GM18507 (cell line): ENCODE data around the gene ZNF860.
"Not testable (repeated sequence)": the region's sequence is repeated elsewhere in the genome, so short reads cannot be mapped to it uniquely, and the experiment has no call there.

ENCODE experiments used
- DNase-seq: peaks from one replicate; pipeline ENCODE4 v3.0.0; 2011; ENCODE audit warnings: low read depth; ENCODE audit not compliant: insufficient read length; ENCODE audit errors: extremely low spot score
- FAIRE-seq: peaks from 2 replicates; lab custom pipeline; 2011; peaks lifted over from hg19 to GRCh38; lab: Jason Lieb, UNC

ZNF860 gene

GRCh38 chr3:31988271-31988670 lies 6.7 kb downstream of the ZNF860 start:
- DNase-seq (no peak), FAIRE-seq (no peak)

- not testable (repeated sequence) for FAIRE-seq, DNase-seq
These were observed 11.4 kb downstream of the ZNF860 start for GRCh38 chr3:31992995-31993394.

GRCh38 chr3:31993843-31994242 lies 12.3 kb downstream of the ZNF860 start:
- DNase-seq, result no peak

GRCh38 chr3:31995026-31995425 lies 13.5 kb downstream of the ZNF860 start:
- FAIRE-seq, DNase-seq: not testable (repeated sequence)

More at GRCh38 chr3:31993843-31994242, 12.3 kb downstream of the ZNF860 start:
- no peak for FAIRE-seq

GRCh38 chr3:31996195-31996594 lies 14.6 kb downstream of the ZNF860 start:
- DNase-seq (no peak), FAIRE-seq (no peak)

- DNase-seq (no peak), FAIRE-seq (no peak)
These were observed 15.9 kb downstream of the ZNF860 start for GRCh38 chr3:31997500-31997899.

GRCh38 chr3:31999907-32000439 lies 18.4 kb downstream of the ZNF860 start:
- no peak for FAIRE-seq
- no peak for DNase-seq

- no peak for FAIRE-seq
- no peak for DNase-seq
These were observed 19.3 kb downstream of the ZNF860 start for GRCh38 chr3:32000877-32001276.

GRCh38 chr3:32002561-32003368 lies 21.2 kb downstream of the ZNF860 start:
- no peak for FAIRE-seq
- DNase-seq, result no peak

GRCh38 chr3:32003380-32003779 lies 21.8 kb downstream of the ZNF860 start:
- FAIRE-seq, result no peak
- no peak for DNase-seq

GRCh38 chr3:32004113-32004765 lies 22.7 kb downstream of the ZNF860 start:
- FAIRE-seq (no peak), DNase-seq (no peak)

GRCh38 chr3:32009101-32009500 lies 27.6 kb downstream of the ZNF860 start:
- DNase-seq, result no peak

GRCh38 chr3:32009957-32010356 lies 28.4 kb downstream of the ZNF860 start:
- DNase-seq, result no peak
- FAIRE-seq, result no peak

More at GRCh38 chr3:32009101-32009500, 27.6 kb downstream of the ZNF860 start:
- FAIRE-seq, result no peak

GRCh38 chr3:32010699-32011098 lies 29.1 kb downstream of the ZNF860 start:
- not testable (repeated sequence) for FAIRE-seq, DNase-seq

- FAIRE-seq, DNase-seq: not testable (repeated sequence)
These were observed 34.1 kb downstream of the ZNF860 start for GRCh38 chr3:32015638-32016037.

GRCh38 chr3:32017286-32017685 lies 35.7 kb downstream of the ZNF860 start:
- DNase-seq (no peak), FAIRE-seq (no peak)

GRCh38 chr3:32018757-32019564 lies 37.4 kb downstream of the ZNF860 start:
- peak; percentile 62 for FAIRE-seq
- DNase-seq, result no peak

GRCh38 chr3:32021155-32021554 lies 39.6 kb downstream of the ZNF860 start:
- no peak for DNase-seq
- no peak for FAIRE-seq

GRCh38 chr3:32021748-32022147 lies 40.2 kb downstream of the ZNF860 start:
- DNase-seq, result no peak
- FAIRE-seq, result no peak

- DNase-seq, result no peak
- FAIRE-seq, result no peak
These were observed 41.4 kb downstream of the ZNF860 start for GRCh38 chr3:32022947-32023346.
